Memory B cell (primary cell): ENCODE measurements around the gene AGO4.
"Not testable (repeated sequence)": the region's sequence is repeated elsewhere in the genome, so short reads cannot be mapped to it uniquely, and the experiment has no call there.

ENCODE experiments used
- ATAC-seq: fragments of 150-1000 bp; cut with Tn5 transposase; 2 replicates; pipeline ENCODE4 v1.10.0; 2021; ENCODE audit warnings: low read depth, mild to moderate bottlenecking, moderate library complexity
- DNase-seq, 2 donors: peaks; one replicate each; pipeline ENCODE4 v3.0.0; 2022; ENCODE audit warnings: low spot score in 2 of 2
- H3K27ac Mint-ChIP-seq: one replicate; pipeline ENCODE4 v1.8.0; 2022; ENCODE audit warnings: mild to moderate bottlenecking, moderate library complexity, mixed read lengths
- H3K27me3 Mint-ChIP-seq: one replicate; pipeline ENCODE4 v1.8.0; 2022; ENCODE audit warnings: mixed read lengths
- H3K36me3 Mint-ChIP-seq: one replicate; pipeline ENCODE4 v1.8.0; 2022; ENCODE audit warnings: mild to moderate bottlenecking, mixed read lengths
- H3K4me1 Mint-ChIP-seq: one replicate; pipeline ENCODE4 v1.8.0; 2022; ENCODE audit warnings: mixed read lengths
- H3K4me3 Mint-ChIP-seq: one replicate; pipeline ENCODE4 v1.8.0; 2022; ENCODE audit warnings: mild to moderate bottlenecking, moderate library complexity, mixed read lengths
- H3K9me3 Mint-ChIP-seq: one replicate; pipeline ENCODE4 v1.8.0; 2022; ENCODE audit warnings: mixed read lengths

The AGO4 gene

DNA sequence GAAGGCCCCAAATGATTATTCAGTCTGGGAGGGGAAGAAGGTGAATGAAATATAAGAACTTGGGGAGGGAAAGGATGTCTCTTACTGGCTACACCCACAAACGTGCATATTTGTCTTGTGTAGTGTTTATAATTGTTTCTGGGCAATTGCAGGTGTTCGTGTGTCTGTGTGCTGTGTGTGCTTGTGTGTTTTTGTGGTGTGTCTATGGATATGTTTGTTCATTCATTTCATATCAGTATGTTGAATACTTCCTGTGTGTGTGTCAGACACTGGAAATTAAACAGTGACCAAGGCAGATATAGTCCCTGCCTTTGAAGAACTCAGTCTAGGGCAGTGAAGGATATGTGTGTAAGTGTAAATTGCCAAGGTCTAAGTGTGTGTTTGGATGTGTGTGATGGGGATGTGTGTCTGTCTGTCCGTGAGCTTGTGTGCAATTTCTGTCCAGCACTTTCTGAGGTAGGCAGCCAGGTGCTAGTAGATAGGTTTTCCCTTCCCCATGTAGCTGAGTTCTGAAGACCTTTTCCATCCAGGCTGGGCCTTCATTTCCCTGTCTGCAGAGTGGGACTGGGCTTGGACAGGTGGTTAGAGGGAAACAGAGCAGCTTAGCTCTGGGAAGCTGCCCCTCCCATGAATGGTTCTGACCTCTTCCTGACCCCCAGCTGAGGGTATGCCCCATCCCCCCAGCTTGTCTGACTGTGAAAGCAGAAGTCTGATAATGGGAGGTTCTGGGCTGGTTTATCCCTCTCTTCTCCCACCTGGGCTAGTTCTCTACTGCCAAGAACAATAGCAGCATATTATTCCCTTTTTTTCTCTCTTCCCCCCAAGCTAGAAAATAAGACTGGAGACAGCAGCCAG, 79.0 kb downstream of the AGO4 start:
- Mint-ChIP-seq H3K9me3 (no peaks in the 10 kb centered on the region), H3K4me3 (peak overlapping the region; percentile 4), H3K27ac (peak overlapping the region; percentile 76), H3K36me3 (peaks cover 10% of the 10 kb centered on the region), H3K27me3 (peaks cover under 1% of the 10 kb centered on the region), H3K4me1 (peaks cover 46% of the 10 kb centered on the region)
- ATAC-seq (peak; percentile 42), DNase-seq (peak; percentile 24 to 39)

DNA sequence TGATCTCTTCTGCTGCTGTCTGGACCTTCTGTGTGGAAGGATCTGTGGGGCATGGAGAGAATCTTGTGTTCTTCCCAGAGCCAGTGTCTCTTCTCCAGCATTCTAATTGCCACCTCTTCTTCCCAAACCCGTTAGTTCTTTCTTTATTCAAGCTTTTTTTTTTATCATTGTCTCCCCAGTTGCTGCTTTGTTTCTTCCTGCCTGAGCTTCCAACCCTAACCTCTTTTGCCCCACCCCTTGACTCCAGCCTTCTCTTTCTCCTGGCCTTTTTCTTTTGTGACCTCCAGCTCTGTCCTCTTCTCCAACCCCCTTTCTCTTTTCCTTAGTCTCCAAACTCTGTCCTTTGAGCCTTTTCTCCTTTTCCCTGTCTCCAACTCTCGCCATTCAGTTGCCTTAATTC, 79.7 kb downstream of the AGO4 start:
- peaks cover 13% of the 10 kb centered on the region for H3K36me3 Mint-ChIP-seq
- peak overlapping the region; percentile 39 for H3K4me3 Mint-ChIP-seq
- DNase-seq = no peak
- no peaks in the 10 kb centered on the region for H3K9me3 Mint-ChIP-seq
- peak overlapping the region; percentile 76 for H3K27ac Mint-ChIP-seq
- peaks cover 38% of the 10 kb centered on the region for H3K4me1 Mint-ChIP-seq
- no peaks in the 10 kb centered on the region for H3K27me3 Mint-ChIP-seq
- no peak for ATAC-seq

DNA sequence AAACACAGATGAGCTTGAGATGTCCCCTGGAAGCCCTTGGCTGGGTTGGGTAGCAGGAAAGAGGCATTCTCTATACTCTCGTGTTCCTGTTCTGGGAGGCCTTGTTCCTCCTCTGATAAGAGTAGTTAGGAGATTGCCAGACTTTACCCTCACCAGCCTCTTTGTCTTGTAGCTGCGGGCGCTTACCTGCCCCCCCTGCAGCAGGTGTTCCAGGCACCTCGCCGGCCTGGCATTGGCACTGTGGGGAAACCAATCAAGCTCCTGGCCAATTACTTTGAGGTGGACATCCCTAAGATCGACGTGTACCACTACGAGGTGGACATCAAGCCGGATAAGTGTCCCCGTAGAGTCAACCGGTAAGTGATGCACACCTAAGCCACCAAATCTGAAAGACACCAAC, 80.4 kb downstream of the AGO4 start:
- no peaks in the 10 kb centered on the region for H3K9me3 Mint-ChIP-seq
- DNase-seq = no peak
- H3K27me3 Mint-ChIP-seq = no peaks in the 10 kb centered on the region
- H3K27ac Mint-ChIP-seq = no peak overlapping the region
- peaks cover 36% of the 10 kb centered on the region for H3K4me1 Mint-ChIP-seq
- no peak for ATAC-seq
- H3K36me3 Mint-ChIP-seq = peaks cover 13% of the 10 kb centered on the region
- no peak overlapping the region for H3K4me3 Mint-ChIP-seq

DNA sequence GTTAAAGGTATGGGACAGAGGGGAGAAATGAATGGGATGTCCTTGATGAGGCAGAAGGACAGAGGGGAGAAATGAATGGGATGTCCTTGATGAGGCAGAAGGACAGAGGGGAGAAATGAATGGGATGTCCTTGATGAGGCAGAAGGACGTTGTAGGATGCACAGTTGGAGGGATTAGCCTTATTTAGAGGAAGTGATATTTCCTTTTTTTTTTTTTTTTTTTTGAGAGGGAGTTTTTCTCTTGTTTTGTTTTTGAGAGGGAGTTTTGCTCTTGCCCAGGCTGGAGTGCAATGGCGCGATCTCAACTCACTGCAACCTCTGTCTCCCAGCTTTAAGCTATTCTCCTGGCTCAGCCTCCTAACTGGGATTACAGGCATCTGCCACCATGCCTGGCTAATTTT, 81.2 kb downstream of the AGO4 start:
- not testable (repeated sequence) for DNase-seq, H3K4me3 Mint-ChIP-seq, ATAC-seq, H3K9me3 Mint-ChIP-seq, H3K27me3 Mint-ChIP-seq
- H3K4me1 Mint-ChIP-seq = peaks cover 37% of the 10 kb centered on the region
- H3K36me3 Mint-ChIP-seq = peaks cover 13% of the 10 kb centered on the region
- H3K27ac Mint-ChIP-seq = peak overlapping the region; percentile 72

DNA sequence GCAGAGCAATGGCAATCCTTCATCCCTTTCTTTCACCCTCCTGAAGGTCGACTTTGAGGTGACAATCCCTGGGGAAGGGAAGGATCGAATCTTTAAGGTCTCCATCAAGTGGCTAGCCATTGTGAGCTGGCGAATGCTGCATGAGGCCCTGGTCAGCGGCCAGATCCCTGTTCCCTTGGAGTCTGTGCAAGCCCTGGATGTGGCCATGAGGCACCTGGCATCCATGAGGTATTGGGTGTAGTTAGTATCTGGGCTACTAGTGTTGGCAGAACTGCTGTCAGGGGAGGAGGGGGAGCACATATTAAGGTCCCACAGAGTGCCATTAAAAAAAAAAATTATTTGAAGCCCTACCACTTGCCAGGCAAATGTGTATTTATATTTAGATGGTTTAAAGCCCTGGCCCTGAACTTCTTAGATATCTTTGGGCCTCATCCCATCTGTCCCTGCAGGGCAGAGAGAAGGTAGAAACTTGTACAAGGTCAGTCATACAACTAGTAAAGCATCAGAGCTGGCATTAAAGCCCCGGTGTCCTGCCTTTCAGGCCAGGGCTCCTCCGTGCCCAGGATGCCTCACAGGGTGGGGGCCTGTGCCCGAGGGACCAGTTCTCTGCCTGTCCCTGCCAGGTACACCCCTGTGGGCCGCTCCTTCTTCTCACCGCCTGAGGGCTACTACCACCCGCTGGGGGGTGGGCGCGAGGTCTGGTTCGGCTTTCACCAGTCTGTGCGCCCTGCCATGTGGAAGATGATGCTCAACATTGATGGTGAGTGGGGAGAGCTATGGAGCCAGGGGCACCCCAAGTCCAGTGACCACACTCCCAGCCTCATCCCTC, 85.4 kb downstream of the AGO4 start:
- no peak overlapping the region for H3K4me3 Mint-ChIP-seq
- H3K27ac Mint-ChIP-seq = peak overlapping the region; percentile 97
- no peaks in the 10 kb centered on the region for H3K27me3 Mint-ChIP-seq
- peaks cover 19% of the 10 kb centered on the region for H3K4me1 Mint-ChIP-seq
- DNase-seq = no peak
- no peaks in the 10 kb centered on the region for H3K9me3 Mint-ChIP-seq
- peaks cover 17% of the 10 kb centered on the region for H3K36me3 Mint-ChIP-seq
- ATAC-seq = no peak

DNA sequence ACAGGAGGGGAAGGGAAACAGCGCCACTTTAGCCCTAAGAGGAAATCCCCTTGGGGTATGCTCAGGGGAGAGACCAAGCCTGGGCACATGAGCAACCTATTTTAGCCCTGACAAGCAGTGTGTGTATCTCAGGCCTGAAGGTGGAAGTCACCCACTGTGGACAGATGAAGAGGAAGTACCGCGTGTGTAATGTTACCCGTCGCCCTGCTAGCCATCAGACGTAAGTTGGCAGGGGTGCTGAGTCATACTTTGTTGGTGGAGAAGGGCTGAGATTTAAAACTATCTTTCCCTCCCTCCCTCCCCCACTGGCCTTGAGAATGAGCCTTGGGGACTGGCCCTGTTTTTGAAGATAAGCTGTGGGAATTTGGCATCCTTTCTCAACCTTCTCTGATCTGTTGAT, 86.4 kb downstream of the AGO4 start:
- peak overlapping the region; percentile 97 for H3K27ac Mint-ChIP-seq
- DNase-seq (peak; percentile 49 to 61), ATAC-seq (peak; percentile 100)
- no peak overlapping the region for H3K4me3 Mint-ChIP-seq
- H3K4me1 Mint-ChIP-seq = peaks cover 14% of the 10 kb centered on the region
- H3K36me3 Mint-ChIP-seq = peaks cover 16% of the 10 kb centered on the region
- no peaks in the 10 kb centered on the region for H3K27me3 Mint-ChIP-seq
- no peaks in the 10 kb centered on the region for H3K9me3 Mint-ChIP-seq

DNA sequence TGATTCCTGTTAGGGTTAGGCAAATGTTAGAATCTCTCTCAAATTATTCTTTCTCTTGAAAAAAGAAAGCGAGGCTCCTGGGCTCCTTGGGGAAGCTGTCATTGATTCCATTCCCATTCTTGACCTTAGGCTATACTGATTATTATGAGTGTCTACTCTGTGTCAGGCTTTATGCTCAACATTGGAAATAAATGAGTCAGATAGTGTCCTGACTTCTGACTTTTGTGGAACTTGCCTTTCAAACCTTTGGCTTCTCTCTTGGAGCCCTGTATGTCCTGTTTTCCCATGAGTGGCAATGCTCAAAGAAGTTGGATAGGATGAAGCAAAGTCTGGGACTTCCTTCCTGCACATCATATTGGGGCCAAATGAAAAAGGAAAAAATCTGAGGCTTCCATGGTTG, 86.8 kb downstream of the AGO4 start:
- H3K9me3 Mint-ChIP-seq = no peaks in the 10 kb centered on the region
- ATAC-seq (no peak), DNase-seq (no peak)
- peaks cover 14% of the 10 kb centered on the region for H3K4me1 Mint-ChIP-seq
- no peaks in the 10 kb centered on the region for H3K27me3 Mint-ChIP-seq
- H3K36me3 Mint-ChIP-seq = peaks cover 16% of the 10 kb centered on the region
- peak overlapping the region; percentile 97 for H3K27ac Mint-ChIP-seq
- H3K4me3 Mint-ChIP-seq = no peak overlapping the region

DNA sequence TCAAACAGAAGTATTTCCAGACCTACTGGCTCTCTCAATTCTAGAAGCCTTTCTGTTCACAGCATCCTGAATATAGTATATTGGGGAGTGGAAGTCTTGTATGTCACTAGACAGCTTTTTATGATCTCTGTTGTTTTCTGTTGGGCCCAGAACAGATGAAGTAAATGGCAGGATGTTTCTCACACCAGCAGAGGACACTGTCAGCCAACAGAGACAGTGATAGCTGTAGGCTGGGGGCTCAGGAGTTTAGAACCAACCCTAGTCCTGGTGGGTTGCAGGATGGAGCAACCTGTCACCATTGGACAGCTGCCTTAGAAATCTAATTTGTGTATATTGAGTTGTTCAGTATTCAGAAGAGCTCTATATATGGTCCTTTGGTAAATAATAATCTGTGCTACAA, 92.1 kb downstream of the AGO4 start:
- Mint-ChIP-seq H3K36me3 (peaks cover 24% of the 10 kb centered on the region), H3K4me3 (no peak overlapping the region), H3K4me1 (peaks cover 1% of the 10 kb centered on the region)

DNA sequence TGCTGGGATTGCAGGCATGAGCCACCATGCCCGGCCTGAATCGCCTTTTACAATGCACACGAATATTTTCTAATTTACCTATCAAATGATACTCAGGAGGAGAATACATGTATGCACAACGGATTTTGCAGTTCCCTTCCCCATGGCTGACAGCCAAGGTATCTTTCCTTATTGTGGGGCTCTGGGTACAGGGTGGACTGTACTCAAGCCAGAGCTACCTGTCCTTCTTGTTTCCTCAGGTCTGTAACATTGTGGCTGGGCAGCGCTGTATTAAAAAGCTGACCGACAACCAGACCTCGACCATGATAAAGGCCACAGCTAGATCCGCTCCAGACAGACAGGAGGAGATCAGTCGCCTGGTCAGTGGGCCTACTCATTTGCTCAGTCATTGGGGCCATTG, 93.4 kb downstream of the AGO4 start:
- Mint-ChIP-seq H3K27ac (no peak overlapping the region), H3K9me3 (no peaks in the 10 kb centered on the region), H3K4me3 (no peak overlapping the region), H3K4me1 (no peaks in the 10 kb centered on the region), H3K27me3 (no peaks in the 10 kb centered on the region), H3K36me3 (peaks cover 24% of the 10 kb centered on the region)
- ATAC-seq (no peak), DNase-seq (no peak)

More for the DNA sequence above, 92.1 kb downstream of the AGO4 start:
- Mint-ChIP-seq H3K27me3 (no peaks in the 10 kb centered on the region), H3K9me3 (no peaks in the 10 kb centered on the region), H3K27ac (no peak overlapping the region)
- DNase-seq (no peak), ATAC-seq (no peak)

DNA sequence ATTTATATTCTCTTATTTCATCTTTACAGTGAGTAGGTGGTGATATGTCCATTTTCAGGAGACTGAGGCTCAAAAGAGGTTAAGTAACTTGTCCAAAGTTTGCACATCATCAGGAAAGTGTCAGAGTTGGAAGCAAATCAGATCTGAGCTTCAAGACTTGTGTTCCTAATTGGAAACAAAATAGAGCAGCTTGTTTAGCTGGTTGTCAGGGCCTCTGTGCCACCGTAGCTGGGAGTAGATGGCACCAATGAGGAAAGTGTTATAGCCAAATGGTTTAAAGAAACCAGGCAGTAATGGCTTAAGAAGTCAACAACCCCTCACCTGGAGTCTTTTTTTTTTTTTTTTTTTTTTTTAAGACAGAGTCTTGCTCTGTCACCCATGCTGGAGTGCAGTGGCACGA, 94.9 kb downstream of the AGO4 start:
- DNase-seq (no peak), ATAC-seq (no peak)
- H3K36me3 Mint-ChIP-seq = peaks cover 22% of the 10 kb centered on the region
- H3K9me3 Mint-ChIP-seq = no peaks in the 10 kb centered on the region
- H3K4me3 Mint-ChIP-seq = no peak overlapping the region
- no peaks in the 10 kb centered on the region for H3K4me1 Mint-ChIP-seq
- no peaks in the 10 kb centered on the region for H3K27me3 Mint-ChIP-seq
- H3K27ac Mint-ChIP-seq = no peak overlapping the region
